Lung (tissue), 12 donors: ENCODE results near the gene TTLL5. TPM values are rescaled to one million over a fixed set of nuclear protein-coding genes. Genes with fewer than 3 reads are reported as not detected.

Experiments used
- ATAC-seq: fragments of 200-7000 bp; cut with Tn5 transposase; one replicate; pipeline ENCODE4 v1.9.1; 2020; ENCODE audit warnings: moderate number of reproducible peaks; ENCODE audit not compliant: insufficient read depth, low FRiP score
- DNase-seq, 3 donors: peaks; one replicate each; pipeline ENCODE4 v3.0.0-alpha.2; 2013 to 2017
- H3K27ac ChIP-seq, 2 donors: one replicate each; pipeline ENCODE4 v1.5.1; 2013; ENCODE audit warnings: mild to moderate bottlenecking in 2 of 2, moderate library complexity in 2 of 2, control low read depth in 1 of 2, inconsistent platforms in 1 of 2, low read depth in 1 of 2, low read length in 1 of 2
- H3K27me3 ChIP-seq, 3 donors: one replicate each; pipeline ENCODE4 v1.5.1; 2013; ENCODE audit warnings: low read length in 2 of 3; ENCODE audit not compliant: control insufficient read depth in 3 of 3, insufficient read depth in 3 of 3
- H3K36me3 ChIP-seq, 4 donors: one replicate each; pipeline ENCODE4 v1.5.1; 2013; ENCODE audit warnings: low read length in 4 of 4, mild to moderate bottlenecking in 1 of 4, moderate library complexity in 1 of 4; ENCODE audit not compliant: control insufficient read depth in 4 of 4, insufficient read depth in 4 of 4
- H3K4me1 ChIP-seq, 5 donors: one replicate each; pipeline ENCODE4 v1.5.1; 2013; ENCODE audit warnings: low read length in 5 of 5, mild to moderate bottlenecking in 2 of 5, moderate library complexity in 1 of 5; ENCODE audit not compliant: control insufficient read depth in 5 of 5, insufficient read depth in 5 of 5
- H3K4me3 ChIP-seq: one replicate; pipeline ENCODE4 v1.5.1; 2013; ENCODE audit warnings: mild to moderate bottlenecking, control low read depth, moderate library complexity
- H3K9ac ChIP-seq, 2 donors: one replicate each; pipeline ENCODE4 v1.5.1; 2013; ENCODE audit warnings: low read length in 2 of 2, control low read depth in 1 of 2; ENCODE audit not compliant: insufficient read depth in 1 of 2
- H3K9me3 ChIP-seq, 4 donors: one replicate each; pipeline ENCODE4 v1.5.1; 2013; ENCODE audit warnings: low read length in 3 of 4, mild to moderate bottlenecking in 1 of 4, moderate library complexity in 1 of 4; ENCODE audit not compliant: control insufficient read depth in 4 of 4, insufficient read depth in 3 of 4
- WGBS, 2 donors: extraction: QIAGEN DNeasy Blood & Tissue Kit; methylation state at CpG; one replicate each; pipeline ENCODE4 v1.1.7; 2013; 5-methylcytosine and 5-hydroxymethylcytosine counted together
- polyA plus RNA-seq, 2 donors: library from polyadenylated mRNA; stranded (reverse); fragments of 200-250 nt; gene quantifications; one replicate each; pipeline ENCODE4 v1.2.1, GENCODE V29; 2013
- total RNA-seq, 2 donors: library from RNA; depleted of rRNA in 1 of 2; stranded (reverse); fragments of >200 nt in 1 of 2; gene quantifications; one replicate each; pipeline ENCODE4 v1.2.1, GENCODE V29; 2014 to 2021
- TF ChIP-seq, protein P1 (sequence below): IDR thresholded peaks from 2 replicates; pipeline ENCODE4 v1.5.1; 2012; ENCODE audit warnings: mild to moderate bottlenecking; ENCODE audit errors: control extremely low read depth, extremely low read depth
- donor health status: control.
- donor health status: control.
- donor health status: Bipolar disorder and iron deficiency.
- donor health status: healthy.
- donor health status: DM: yes; HTN: yes; CAD: no.

The TTLL5 gene
- total and polyA plus RNA-seq, 4 donors, result 10.3 to 58.6 (median 28.8) TPM

DNA sequence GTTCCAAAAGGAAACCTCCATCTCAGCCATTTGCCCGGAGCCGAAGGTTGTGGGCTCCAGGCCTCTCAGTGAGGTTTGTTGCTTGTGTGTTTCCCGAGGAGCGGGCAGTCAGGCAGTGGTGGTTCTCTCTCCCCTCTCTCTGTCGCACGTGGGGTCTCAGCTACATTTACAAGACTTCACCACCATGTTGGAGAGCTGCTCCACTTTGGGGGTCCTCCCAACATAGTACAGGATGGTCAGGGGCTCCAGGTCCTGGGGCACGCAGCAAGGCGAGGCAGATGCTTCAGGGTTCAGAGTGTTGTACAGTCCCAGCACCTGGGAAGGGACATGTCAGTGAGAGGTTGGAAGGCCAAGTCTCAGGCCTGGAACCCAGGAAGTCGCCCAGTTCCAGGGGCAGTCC is 298.0 kb downstream of the TTLL5 start:
- WGBS, 2 donors, result 96 to 98% methylated on average over 9 of the region's 9 CpGs
- ATAC-seq (no peak), DNase-seq (no peak)
- H3K9me3 ChIP-seq, result no peaks in the 10 kb centered on the region
- peaks cover 0 to 50% (median 19%) of the 10 kb centered on the region in 4 donors for H3K36me3 ChIP-seq
- no peak overlapping the region for H3K27ac ChIP-seq
- no peaks in the 10 kb centered on the region for H3K27me3 ChIP-seq
- TF ChIP-seq, protein P1, sequence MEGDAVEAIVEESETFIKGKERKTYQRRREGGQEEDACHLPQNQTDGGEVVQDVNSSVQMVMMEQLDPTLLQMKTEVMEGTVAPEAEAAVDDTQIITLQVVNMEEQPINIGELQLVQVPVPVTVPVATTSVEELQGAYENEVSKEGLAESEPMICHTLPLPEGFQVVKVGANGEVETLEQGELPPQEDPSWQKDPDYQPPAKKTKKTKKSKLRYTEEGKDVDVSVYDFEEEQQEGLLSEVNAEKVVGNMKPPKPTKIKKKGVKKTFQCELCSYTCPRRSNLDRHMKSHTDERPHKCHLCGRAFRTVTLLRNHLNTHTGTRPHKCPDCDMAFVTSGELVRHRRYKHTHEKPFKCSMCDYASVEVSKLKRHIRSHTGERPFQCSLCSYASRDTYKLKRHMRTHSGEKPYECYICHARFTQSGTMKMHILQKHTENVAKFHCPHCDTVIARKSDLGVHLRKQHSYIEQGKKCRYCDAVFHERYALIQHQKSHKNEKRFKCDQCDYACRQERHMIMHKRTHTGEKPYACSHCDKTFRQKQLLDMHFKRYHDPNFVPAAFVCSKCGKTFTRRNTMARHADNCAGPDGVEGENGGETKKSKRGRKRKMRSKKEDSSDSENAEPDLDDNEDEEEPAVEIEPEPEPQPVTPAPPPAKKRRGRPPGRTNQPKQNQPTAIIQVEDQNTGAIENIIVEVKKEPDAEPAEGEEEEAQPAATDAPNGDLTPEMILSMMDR, result no peak
- no peak overlapping the region for H3K9ac ChIP-seq
- no peak overlapping the region for H3K4me3 ChIP-seq
- H3K4me1 ChIP-seq, result no peaks in the 10 kb centered on the region

DNA sequence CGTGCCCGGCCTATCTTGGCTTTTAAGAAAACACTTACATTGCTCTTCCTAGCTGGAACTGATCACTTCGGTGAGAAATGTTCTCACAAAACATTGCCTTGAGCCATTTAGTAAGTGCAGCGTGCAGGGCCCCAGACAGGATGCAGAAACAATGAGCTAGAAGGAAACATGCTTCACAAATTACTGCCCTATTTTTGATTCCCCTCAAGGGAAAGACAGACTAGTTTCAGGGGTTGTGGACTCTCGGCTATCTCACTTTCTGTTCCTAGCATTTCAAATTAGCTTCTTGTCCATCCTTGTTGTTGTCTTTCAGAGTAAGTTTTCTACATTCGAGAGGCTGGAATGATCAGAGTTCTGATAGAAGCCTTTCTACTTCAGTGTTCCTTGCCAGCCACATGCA is 299.2 kb downstream of the TTLL5 start:
- TF ChIP-seq, protein P1, result no peak
- Histone ChIP-seq H3K27me3 (no peaks in the 10 kb centered on the region), H3K9me3 (no peaks in the 10 kb centered on the region), H3K4me1 (no peaks in the 10 kb centered on the region), H3K27ac (no peak overlapping the region), H3K9ac (no peak overlapping the region), H3K36me3 (peaks cover 3 to 52% (median 20%) of the 10 kb centered on the region in 4 donors), H3K4me3 (no peak overlapping the region)
- DNase-seq (no peak), ATAC-seq (no peak)
- WGBS, 2 donors, result 79 to 92% methylated on average over 6 of the region's 6 CpGs

- TF ChIP-seq, protein P1, result no peak
- Histone ChIP-seq H3K27me3 (no peaks in the 10 kb centered on the region), H3K27ac (no peak overlapping the region), H3K9ac (no peak overlapping the region), H3K36me3 (peaks cover 4 to 67% (median 25%) of the 10 kb centered on the region in 4 donors), H3K4me3 (no peak overlapping the region), H3K4me1 (no peaks in the 10 kb centered on the region), H3K9me3 (no peaks in the 10 kb centered on the region)
- ATAC-seq (no peak), DNase-seq (no peak)
- WGBS, 2 donors, result 78 to 87% methylated on average over 3 of the region's 3 CpGs
These were observed 300.6 kb downstream of the TTLL5 start for GRCh38 chr14:75961662-75962061.

DNA sequence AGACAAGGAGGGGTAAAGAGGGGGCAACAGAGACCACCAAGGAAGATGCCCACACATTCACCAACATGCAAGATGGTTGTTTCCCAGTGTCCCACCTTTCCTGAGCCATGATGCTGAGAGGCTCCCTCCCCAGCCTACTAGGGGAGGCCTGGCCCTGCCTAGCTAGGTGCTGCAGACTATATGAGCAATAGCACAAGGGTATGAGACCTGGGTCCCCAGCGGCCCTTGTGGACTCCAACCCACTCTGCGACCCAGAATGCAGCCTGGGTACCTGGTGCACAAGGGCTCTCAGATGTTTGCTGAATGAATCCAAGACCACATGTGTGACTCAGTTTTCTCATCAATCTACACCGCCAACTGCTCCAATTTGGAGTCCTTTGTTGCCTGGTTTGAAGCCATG is 306.8 kb downstream of the TTLL5 start:
- 96% methylated on average over 3 of the region's 3 CpGs for WGBS, 2 donors
- ATAC-seq, result no peak
- Histone ChIP-seq H3K36me3 (peaks cover 4 to 68% (median 36%) of the 10 kb centered on the region in 4 donors), H3K9ac (no peak overlapping the region), H3K27me3 (no peaks in the 10 kb centered on the region), H3K27ac (no peak overlapping the region), H3K4me3 (no peak overlapping the region), H3K9me3 (no peaks in the 10 kb centered on the region), H3K4me1 (peaks cover 0 to 6% (median 2%) of the 10 kb centered on the region in 5 donors)
- DNase-seq, result no peak
- TF ChIP-seq, protein P1, result no peak
